DOHH2 (cell line): Measurements from ENCODE around the gene NUP205.

ENCODE experiments used
- EZH2phosphoT487 ChIP-seq: fragments of 200-600 bp; sonication (generic); IDR thresholded peaks from 2 replicates; pipeline ENCODE4 v1.6.1; 2017; ENCODE audit warnings: borderline replicate concordance, mild to moderate bottlenecking, antibody characterized with exemption, low read length, moderate library complexity, mixed read lengths
- TF ChIP-seq, protein P1 (sequence below): fragments of 200-600 bp; sonication (generic); IDR thresholded peaks from one replicate; pipeline ENCODE4 v1.5.1; 2014; ENCODE audit warnings: antibody characterized with exemption, mild to moderate bottlenecking, low read depth, low read length; ENCODE audit not compliant: poor library complexity, severe bottlenecking

DNA sequence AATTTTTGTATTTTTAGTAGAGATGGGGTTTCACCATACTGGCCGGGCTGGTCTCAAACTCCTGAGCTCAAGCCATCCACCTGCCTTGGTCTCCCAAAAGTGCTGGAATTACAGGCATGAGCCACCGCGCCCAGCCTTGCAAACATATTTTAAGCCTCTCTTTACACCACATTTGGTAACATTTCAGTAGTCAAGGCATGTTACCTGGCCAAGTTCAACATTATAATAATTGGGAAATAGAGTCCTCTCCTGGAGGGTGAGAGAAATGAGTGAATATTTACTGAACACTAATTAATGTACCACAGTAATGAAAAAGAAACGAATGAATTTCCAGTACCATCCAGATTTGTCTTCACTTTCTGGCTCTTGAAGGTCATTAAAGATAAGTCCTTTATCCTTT lies 37.8 kb upstream of the NUP205 start:
- TF ChIP-seq, protein P1, sequence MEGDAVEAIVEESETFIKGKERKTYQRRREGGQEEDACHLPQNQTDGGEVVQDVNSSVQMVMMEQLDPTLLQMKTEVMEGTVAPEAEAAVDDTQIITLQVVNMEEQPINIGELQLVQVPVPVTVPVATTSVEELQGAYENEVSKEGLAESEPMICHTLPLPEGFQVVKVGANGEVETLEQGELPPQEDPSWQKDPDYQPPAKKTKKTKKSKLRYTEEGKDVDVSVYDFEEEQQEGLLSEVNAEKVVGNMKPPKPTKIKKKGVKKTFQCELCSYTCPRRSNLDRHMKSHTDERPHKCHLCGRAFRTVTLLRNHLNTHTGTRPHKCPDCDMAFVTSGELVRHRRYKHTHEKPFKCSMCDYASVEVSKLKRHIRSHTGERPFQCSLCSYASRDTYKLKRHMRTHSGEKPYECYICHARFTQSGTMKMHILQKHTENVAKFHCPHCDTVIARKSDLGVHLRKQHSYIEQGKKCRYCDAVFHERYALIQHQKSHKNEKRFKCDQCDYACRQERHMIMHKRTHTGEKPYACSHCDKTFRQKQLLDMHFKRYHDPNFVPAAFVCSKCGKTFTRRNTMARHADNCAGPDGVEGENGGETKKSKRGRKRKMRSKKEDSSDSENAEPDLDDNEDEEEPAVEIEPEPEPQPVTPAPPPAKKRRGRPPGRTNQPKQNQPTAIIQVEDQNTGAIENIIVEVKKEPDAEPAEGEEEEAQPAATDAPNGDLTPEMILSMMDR = no peak
- TF ChIP-seq EZH2phosphoT487 = no peak
